Loucy (cell line): ENCODE data around the gene FBXL13.

ENCODE experiments used
- CTCF ChIP-seq: fragments of 200-600 bp; sonication (generic); conservative IDR thresholded peaks from 2 replicates; pipeline ENCODE4 v1.5.1; 2014; ENCODE audit warnings: mild to moderate bottlenecking, antibody characterized with exemption, low read length
- EZH2phosphoT487 ChIP-seq: fragments of 200-600 bp; IDR thresholded peaks from 2 replicates; pipeline ENCODE4 v1.6.1; 2018; ENCODE audit warnings: antibody characterized with exemption, mild to moderate bottlenecking, moderate library complexity, borderline replicate concordance

GRCh38 chr7:102934239-102934638 lies 140.4 kb downstream of the FBXL13 start:
- TF ChIP-seq CTCF (no peak), EZH2phosphoT487 (no peak)
